Left ventricle myocardium inferior (tissue), 1 donor: ENCODE results near the gene BCAR3. TPM values are rescaled to one million over a fixed set of nuclear protein-coding genes. Genes with fewer than 3 reads are reported as not detected.
"Not testable (repeated sequence)": the region's sequence is repeated elsewhere in the genome, so short reads cannot be mapped to it uniquely, and the experiment has no call there.

Source experiments
- DNase-seq: peaks from one replicate; pipeline ENCODE4 v3.0.0-alpha.2; 2020
- H3K27ac ChIP-seq: fragments of 200-600 bp; replicated peaks from 2 replicates; pipeline ENCODE4 v1.8.0; 2021
- H3K27me3 ChIP-seq: fragments of 200-600 bp; 2 replicates; pipeline ENCODE4 v1.8.0; 2021; ENCODE audit warnings: low read depth
- H3K36me3 ChIP-seq: fragments of 200-600 bp; 2 replicates; pipeline ENCODE4 v1.8.0; 2021
- H3K4me1 ChIP-seq: fragments of 200-600 bp; 2 replicates; pipeline ENCODE4 v1.8.0; 2021
- H3K4me3 ChIP-seq: fragments of 200-600 bp; 2 replicates; pipeline ENCODE4 v1.8.0; 2021; ENCODE audit warnings: mild to moderate bottlenecking, moderate library complexity
- H3K9me3 ChIP-seq: fragments of 200-600 bp; replicated peaks from 2 replicates; pipeline ENCODE4 v1.8.0; 2021
- intact Hi-C: fragments of 100-400 bp; cut with micrococcal nuclease; formaldehyde crosslinking; loops from one replicate; pipeline ENCODE4 v1.11.0; 2022
- total RNA-seq: library from RNA; stranded (reverse); fragmentation: NEBNext Ultra II Directional; extraction: Animal tissue kit (Norgen Biotek cat#: 25700); gene quantifications from one replicate; pipeline ENCODE4 v1.2.1, GENCODE V29; 2021
- TF ChIP-seq, protein P1 (sequence below): fragments of 200-600 bp; IDR thresholded peaks from 2 replicates; pipeline ENCODE4 v1.8.0; 2021; ENCODE audit warnings: antibody characterized with exemption, mild to moderate bottlenecking, borderline replicate concordance
- donor health status: DM: no; HTN: yes; CAD: no; lungs with severe emphysema.

The BCAR3 gene
- total RNA-seq, 1 donor from 2014 or later: 23.5 TPM

DNA sequence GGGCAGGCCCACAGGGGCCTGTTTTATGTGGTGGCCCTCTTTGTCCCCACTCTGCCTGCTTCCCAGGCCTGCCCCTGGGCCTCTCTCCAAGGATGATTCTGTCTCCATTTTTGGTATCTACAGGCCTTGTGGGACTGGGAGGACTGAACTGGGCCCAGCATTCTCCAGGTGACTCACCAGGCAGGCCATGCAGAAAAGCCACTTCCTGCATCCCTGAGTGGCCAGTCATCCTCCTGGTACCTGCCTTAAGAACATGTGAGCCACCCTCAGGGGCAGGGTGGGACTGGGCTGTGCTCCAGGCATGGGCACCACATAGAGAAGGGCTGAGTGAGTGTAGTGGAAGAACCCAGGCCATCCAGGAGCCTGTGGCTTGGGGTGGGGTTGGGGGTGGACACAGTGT is 20.0 kb upstream of the BCAR3 start:
- Histone ChIP-seq H3K27ac (peak overlapping the region; percentile 72), H3K4me1 (peaks cover 27% of the 10 kb centered on the region), H3K36me3 (no peaks in the 10 kb centered on the region), H3K4me3 (no peak overlapping the region), H3K9me3 (no peaks in the 10 kb centered on the region), H3K27me3 (no peaks in the 10 kb centered on the region)
- TF ChIP-seq, protein P1, sequence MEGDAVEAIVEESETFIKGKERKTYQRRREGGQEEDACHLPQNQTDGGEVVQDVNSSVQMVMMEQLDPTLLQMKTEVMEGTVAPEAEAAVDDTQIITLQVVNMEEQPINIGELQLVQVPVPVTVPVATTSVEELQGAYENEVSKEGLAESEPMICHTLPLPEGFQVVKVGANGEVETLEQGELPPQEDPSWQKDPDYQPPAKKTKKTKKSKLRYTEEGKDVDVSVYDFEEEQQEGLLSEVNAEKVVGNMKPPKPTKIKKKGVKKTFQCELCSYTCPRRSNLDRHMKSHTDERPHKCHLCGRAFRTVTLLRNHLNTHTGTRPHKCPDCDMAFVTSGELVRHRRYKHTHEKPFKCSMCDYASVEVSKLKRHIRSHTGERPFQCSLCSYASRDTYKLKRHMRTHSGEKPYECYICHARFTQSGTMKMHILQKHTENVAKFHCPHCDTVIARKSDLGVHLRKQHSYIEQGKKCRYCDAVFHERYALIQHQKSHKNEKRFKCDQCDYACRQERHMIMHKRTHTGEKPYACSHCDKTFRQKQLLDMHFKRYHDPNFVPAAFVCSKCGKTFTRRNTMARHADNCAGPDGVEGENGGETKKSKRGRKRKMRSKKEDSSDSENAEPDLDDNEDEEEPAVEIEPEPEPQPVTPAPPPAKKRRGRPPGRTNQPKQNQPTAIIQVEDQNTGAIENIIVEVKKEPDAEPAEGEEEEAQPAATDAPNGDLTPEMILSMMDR: no peak
- no peak for DNase-seq
- intact Hi-C loops: no loop called here

DNA sequence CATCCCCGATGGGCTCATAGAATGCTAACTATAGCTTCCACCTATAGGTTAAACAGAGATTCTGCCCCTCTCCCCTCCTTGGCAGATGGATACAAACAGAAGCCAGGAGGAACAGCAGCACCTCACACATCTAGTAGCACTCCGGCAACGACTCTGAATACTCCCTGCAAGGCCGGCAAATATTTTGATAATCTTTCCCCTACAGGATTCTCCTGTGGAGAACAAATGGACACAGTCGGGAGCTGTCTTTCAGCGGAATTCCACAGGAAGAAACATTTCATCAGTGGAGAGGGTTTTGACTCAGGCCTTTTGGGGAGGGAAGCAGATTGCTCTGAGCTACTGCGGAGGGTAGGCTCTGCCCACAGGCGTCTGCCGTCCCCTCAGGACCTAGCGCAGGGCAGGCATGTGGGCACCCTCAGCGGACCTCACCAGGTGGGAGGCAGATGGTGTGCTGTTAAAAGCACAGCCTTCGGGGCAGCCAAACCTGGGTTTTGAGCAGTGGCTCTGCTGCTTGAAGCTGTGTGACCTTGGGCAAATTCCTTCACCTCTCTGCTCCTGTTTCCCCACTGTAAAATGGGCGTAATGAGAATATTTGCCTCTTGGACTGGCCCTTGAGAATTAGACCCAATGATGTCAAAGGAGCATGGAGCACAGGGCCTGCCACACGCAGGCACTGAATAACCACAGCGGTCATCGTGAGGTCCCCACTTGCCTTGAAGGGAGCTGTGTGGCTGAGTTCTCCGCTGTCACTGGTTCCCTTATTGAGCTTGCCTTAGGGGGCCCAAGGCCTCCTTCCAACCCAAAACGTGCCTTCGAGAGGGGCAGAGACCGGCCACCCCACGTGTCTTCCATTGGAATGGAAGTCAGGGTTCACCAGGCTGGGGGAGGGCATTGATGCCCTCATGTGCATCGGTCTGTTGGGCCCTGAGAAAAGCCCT is 19.2 kb upstream of the BCAR3 start:
- H3K27ac ChIP-seq: no peak overlapping the region
- DNase-seq: no peak
- TF ChIP-seq, protein P1: no peak
- peaks cover 27% of the 10 kb centered on the region for H3K4me1 ChIP-seq
- H3K27me3 ChIP-seq: no peaks in the 10 kb centered on the region
- H3K4me3 ChIP-seq: no peak overlapping the region
- intact Hi-C loops: no loop called here
- no peaks in the 10 kb centered on the region for H3K9me3 ChIP-seq
- H3K36me3 ChIP-seq: no peaks in the 10 kb centered on the region

DNA sequence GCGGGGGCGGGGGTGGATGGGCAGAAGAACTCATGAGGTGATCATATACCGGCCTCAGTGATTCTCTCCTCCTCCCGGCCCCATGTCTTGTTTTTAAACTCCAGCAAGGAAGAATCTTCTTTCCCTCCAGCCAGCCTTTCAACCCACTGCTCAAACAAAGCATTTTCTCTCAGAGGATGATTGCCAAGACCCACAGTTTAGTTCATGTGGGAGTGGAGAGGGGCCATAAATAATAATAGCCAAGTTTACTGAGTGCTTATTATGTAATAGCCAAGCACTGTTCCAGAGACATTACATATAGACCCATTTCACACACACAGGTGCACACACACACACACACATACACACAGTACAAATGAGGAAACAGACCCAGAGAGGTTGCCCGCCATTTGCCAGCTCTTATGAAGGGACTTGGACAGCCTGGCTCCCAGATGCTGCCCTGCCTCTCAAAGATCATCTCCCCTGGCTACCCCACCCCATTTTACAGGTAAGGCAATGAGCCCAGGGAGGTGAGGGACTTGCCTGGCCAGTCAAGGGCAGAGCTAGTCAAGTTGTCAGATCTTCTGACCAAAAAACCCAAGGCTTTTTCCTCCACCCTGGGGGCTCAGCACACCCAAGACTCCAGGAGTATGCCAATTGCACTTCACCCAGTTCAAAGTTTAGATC is 18.0 kb upstream of the BCAR3 start:
- intact Hi-C loops: no loop called here
- H3K27me3 ChIP-seq: no peaks in the 10 kb centered on the region
- peaks cover 29% of the 10 kb centered on the region for H3K4me1 ChIP-seq
- no peak overlapping the region for H3K27ac ChIP-seq
- H3K4me3 ChIP-seq: no peak overlapping the region
- no peaks in the 10 kb centered on the region for H3K36me3 ChIP-seq
- no peak for DNase-seq
- TF ChIP-seq, protein P1: no peak
- no peaks in the 10 kb centered on the region for H3K9me3 ChIP-seq

DNA sequence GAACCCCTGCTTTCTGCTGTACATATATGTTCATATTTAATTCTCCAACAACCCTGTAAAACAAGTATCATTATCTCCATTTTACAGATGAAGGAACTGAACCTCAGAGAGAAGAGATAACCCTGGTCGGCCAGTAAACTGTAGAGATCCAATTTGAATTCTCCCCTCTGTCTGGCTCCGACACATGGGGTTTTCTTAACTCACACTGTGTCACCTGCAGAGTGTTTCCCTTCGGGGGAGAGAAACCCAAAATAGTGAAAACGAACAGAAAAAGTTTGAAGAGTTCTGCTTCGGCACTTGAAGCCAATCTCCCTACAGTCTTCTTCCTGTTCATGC is 17.4 kb upstream of the BCAR3 start:
- Histone ChIP-seq H3K36me3 (no peaks in the 10 kb centered on the region), H3K9me3 (no peaks in the 10 kb centered on the region), H3K27ac (no peak overlapping the region), H3K4me3 (no peak overlapping the region), H3K4me1 (peaks cover 34% of the 10 kb centered on the region), H3K27me3 (no peaks in the 10 kb centered on the region)
- intact Hi-C loops: no loop called here
- TF ChIP-seq, protein P1: no peak
- DNase-seq: no peak

DNA sequence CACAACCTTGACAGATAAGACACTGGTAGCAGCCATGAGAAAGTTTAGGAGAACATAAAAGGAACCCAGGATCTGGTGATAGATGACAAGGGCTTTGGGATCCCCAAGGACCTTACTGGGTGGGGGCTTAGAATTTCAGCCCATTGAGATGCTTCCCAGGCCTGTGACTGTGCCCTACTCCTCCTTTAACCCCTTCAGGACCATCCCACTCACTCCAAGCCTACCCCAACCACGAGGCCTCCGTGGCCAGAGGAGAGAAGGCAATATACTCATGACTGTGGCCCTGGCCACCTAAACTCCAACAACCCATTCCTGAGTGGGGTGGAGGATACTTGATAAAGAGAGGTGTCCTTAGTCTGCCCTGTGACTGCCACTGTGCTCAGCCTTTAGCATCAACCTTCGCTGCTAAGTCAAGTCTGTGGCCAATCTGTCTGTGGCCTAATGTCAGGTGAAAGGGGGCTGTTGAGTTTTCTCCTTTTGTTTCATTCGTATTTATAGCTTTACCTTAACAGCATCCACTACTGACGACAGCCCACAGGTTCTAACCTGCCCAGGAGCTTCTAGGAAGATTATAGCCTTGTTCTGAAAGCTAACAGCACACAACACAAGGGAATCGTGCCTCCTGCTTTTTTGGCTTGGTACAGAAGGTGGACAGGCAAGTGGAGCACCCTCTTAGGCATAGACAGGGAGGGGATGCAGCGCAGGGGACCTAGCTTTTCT is 16.9 kb upstream of the BCAR3 start:
- H3K36me3 ChIP-seq: no peaks in the 10 kb centered on the region
- intact Hi-C loops: no loop called here
- no peaks in the 10 kb centered on the region for H3K9me3 ChIP-seq
- peaks cover 29% of the 10 kb centered on the region for H3K4me1 ChIP-seq
- no peaks in the 10 kb centered on the region for H3K27me3 ChIP-seq
- no peak overlapping the region for H3K27ac ChIP-seq
- TF ChIP-seq, protein P1: no peak
- no peak for DNase-seq
- no peak overlapping the region for H3K4me3 ChIP-seq

DNA sequence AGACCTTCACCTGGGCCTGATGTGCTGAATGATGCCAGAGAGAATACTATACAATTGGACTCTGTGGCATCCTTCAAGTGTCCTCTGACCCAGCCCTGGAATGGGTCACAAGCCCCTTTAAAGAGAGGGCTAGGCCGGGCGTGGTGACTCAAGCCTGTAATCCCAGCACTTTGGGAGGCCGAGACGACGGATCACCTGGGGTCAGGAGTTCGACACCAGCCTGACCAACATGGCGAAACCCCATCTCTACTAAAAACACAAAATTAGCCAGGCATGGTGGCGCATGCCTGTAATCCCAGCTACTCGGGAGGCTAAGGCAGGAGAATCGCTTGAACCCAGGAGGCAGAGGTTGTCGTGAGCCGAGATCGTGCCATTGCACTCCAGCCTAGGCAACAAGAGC is 15.9 kb upstream of the BCAR3 start:
- DNase-seq, H3K27ac ChIP-seq, H3K36me3 ChIP-seq, H3K9me3 ChIP-seq, H3K27me3 ChIP-seq, intact Hi-C loops, H3K4me3 ChIP-seq: not testable (repeated sequence)
- peaks cover 19% of the 10 kb centered on the region for H3K4me1 ChIP-seq
